Spinal cord (tissue), 10 donors: ENCODE results near the gene LTBP2. TPM values are rescaled to one million over a fixed set of nuclear protein-coding genes. Genes with fewer than 3 reads are reported as not detected.

ENCODE experiments used
- DNase-seq, 6 donors: peaks; one replicate each; pipeline versions ENCODE4 v3.0.0 to v3.0.0-alpha.2; 2013 to 2015; ENCODE audit warnings: low spot score in 6 of 6, low read depth in 4 of 6
- H3K27ac ChIP-seq: one replicate; pipeline ENCODE4 v1.5.1; 2013; ENCODE audit warnings: low read depth, low read length, control low read depth
- H3K27me3 ChIP-seq: one replicate; pipeline ENCODE4 v1.6.1; 2013; ENCODE audit warnings: low read length; ENCODE audit not compliant: control insufficient read depth, insufficient read depth
- H3K36me3 ChIP-seq: one replicate; pipeline ENCODE4 v1.6.1; 2013; ENCODE audit warnings: low read length; ENCODE audit not compliant: control insufficient read depth, insufficient read depth
- H3K4me1 ChIP-seq: one replicate; pipeline ENCODE4 v1.6.1; 2013; ENCODE audit warnings: low read length; ENCODE audit not compliant: control insufficient read depth, insufficient read depth
- H3K4me3 ChIP-seq: one replicate; pipeline ENCODE4 v1.5.1; 2013; ENCODE audit warnings: low read depth, low read length, control low read depth
- H3K9me3 ChIP-seq: one replicate; pipeline ENCODE4 v1.6.1; 2013; ENCODE audit warnings: low read length; ENCODE audit not compliant: control insufficient read depth, insufficient read depth
- WGBS: methylation state at CpG from one replicate; pipeline ENCODE4 v1.1.5; 2013; ENCODE audit warnings: missing lambda C conversion rate; ENCODE audit not compliant: insufficient coverage; 5-methylcytosine and 5-hydroxymethylcytosine counted together
- polyA plus RNA-seq, 2 donors: library from polyadenylated mRNA; unstranded; fragments of 120-200 nt; gene quantifications; one replicate each; pipeline ENCODE4 v1.2.1, GENCODE V29; 2013; ENCODE audit not compliant: insufficient read length in 2 of 2
- total RNA-seq, 2 donors: library from RNA; depleted of rRNA in 1 of 2; stranded (reverse); fragments of 120-200 nt in 1 of 2; fragments of >200 nt in 1 of 2; gene quantifications; one replicate each; pipeline versions ENCODE4 v1.2.3 to v1.2.4, GENCODE V29; 2013 to 2014
- donor health status: healthy.

The LTBP2 gene
- total and polyA plus RNA-seq, 4 donors, result 2.2 to 23.9 (median 13.6) TPM

- no peaks in the 10 kb centered on the region for H3K9me3 ChIP-seq
- 79% methylated on average over 12 of the region's 14 CpGs for WGBS
- DNase-seq, result no peak
- peaks cover 2% of the 10 kb centered on the region for H3K36me3 ChIP-seq
- no peak overlapping the region for H3K4me3 ChIP-seq
- H3K27ac ChIP-seq, result no peak overlapping the region
- peaks cover 30% of the 10 kb centered on the region for H3K4me1 ChIP-seq
- no peaks in the 10 kb centered on the region for H3K27me3 ChIP-seq
Observed at GRCh38 chr14:74503291-74503937, 108.6 kb downstream of the LTBP2 start.

DNA sequence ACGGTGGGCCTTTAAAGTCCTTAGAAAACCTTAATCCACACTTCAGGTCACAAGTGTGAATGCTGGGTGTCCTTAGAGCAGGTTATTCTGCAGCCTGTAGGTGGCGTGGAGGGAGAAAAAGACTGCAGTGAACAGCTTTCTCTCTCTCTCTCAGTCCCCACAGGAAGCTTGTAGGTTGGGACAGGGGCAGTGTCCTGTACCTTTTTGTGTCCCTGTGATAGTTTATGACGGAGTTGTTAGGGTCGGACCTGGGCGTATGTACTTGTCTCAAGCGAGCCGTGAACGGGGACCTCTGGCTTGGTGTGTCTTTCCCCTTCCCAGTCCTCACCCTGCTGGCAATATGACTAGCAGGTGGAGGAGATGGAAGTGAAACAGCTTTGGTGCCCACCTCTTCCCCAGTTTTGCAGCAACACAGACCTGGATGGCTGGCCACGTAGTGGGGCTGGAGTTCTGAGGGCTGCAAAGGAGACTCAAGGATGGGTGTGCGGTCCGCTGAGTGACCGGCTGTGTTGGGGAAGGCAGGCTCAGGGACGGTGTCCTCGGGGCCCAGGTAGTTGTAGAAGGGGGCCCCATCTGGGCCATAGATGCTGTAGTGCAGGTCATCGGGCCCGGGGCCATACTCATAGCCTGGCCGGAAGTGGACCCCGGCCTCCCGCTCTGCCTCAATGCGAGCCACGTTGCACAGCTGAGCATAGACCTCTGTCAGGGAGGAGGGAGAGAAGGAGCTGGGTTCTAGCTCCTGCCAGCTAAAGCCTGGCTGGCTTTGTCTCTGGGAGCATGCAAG lies 109.6 kb downstream of the LTBP2 start:
- 93% methylated on average over 13 of the region's 21 CpGs for WGBS
- peaks cover 2% of the 10 kb centered on the region for H3K36me3 ChIP-seq
- H3K9me3 ChIP-seq, result no peaks in the 10 kb centered on the region
- DNase-seq, result peak in 2 of 6 donors; percentile 61 to 79
- H3K4me3 ChIP-seq, result no peak overlapping the region
- peaks cover 29% of the 10 kb centered on the region for H3K4me1 ChIP-seq
- no peaks in the 10 kb centered on the region for H3K27me3 ChIP-seq
- H3K27ac ChIP-seq, result no peak overlapping the region

- DNase-seq, result no peak
- Histone ChIP-seq H3K36me3 (peaks cover 2% of the 10 kb centered on the region), H3K4me3 (no peak overlapping the region), H3K27ac (no peak overlapping the region), H3K27me3 (no peaks in the 10 kb centered on the region), H3K4me1 (peaks cover 25% of the 10 kb centered on the region), H3K9me3 (no peaks in the 10 kb centered on the region)
- WGBS, result 63% methylated on average over 2 of the region's 5 CpGs
Observed at GRCh38 chr14:74501691-74502090, 110.3 kb downstream of the LTBP2 start.

DNA sequence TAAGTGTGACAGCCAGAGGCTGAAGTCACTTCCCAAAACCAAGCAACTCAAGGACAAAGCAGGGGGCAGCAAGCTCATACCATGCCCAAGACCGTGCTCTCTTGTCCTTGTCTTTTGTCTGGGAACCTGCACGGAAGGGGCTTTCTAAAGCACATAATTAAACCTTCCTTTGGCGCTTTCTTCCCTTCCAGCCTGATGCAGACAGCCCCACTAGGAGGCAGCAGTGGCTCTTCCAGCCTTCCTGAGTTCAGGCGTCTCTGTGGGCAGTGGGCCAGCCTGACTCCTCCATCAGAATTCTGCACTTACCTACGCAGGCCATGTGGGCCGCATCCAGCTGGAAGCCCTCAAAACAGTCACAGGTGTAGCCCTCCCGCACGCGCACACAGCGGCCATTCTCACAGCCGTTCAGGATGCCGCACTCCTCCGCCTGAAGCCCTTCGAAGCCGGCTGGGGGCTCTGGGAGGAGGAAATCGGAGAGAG lies 110.9 kb downstream of the LTBP2 start:
- Histone ChIP-seq H3K27ac (no peak overlapping the region), H3K4me3 (no peak overlapping the region), H3K9me3 (no peaks in the 10 kb centered on the region), H3K27me3 (no peaks in the 10 kb centered on the region), H3K36me3 (peaks cover 2% of the 10 kb centered on the region), H3K4me1 (peaks cover 25% of the 10 kb centered on the region)
- whole genome bisulfite sequencing, result 14% methylated on average over 16 of the region's 16 CpGs
- peak in 5 of 6 donors; percentile 68 to 96 (median 72) for DNase-seq

GRCh38 chr14:74500417-74501134 lies 111.5 kb downstream of the LTBP2 start:
- H3K4me3 ChIP-seq, result no peak overlapping the region
- peaks cover 25% of the 10 kb centered on the region for H3K4me1 ChIP-seq
- H3K27me3 ChIP-seq, result no peaks in the 10 kb centered on the region
- no peak overlapping the region for H3K27ac ChIP-seq
- peaks cover 2% of the 10 kb centered on the region for H3K36me3 ChIP-seq
- WGBS, result 76% methylated on average over 8 of the region's 10 CpGs
- DNase-seq, result peak in 1 of 6 donors; percentile 46
- no peaks in the 10 kb centered on the region for H3K9me3 ChIP-seq

DNA sequence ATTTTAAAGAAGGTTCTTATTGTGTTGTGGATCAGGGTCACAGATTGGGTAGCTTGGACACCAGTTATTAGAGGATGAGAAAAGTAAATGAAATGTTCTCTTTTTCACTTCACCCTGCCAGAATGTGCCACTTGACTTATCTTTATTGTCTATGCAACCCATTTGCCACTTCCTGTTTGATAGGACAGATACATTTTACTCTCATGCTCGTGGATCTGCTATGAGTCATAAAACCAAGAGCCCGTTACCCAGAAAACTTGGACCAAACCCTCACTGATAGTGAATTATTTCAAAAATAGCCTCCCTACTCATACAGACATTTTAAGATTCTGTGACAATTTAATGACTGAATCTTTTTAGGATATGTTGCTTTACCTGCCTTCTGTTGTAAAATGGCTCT lies 116.7 kb downstream of the LTBP2 start:
- peaks cover 15% of the 10 kb centered on the region for H3K4me1 ChIP-seq
- H3K36me3 ChIP-seq, result no peaks in the 10 kb centered on the region
- peaks cover 14% of the 10 kb centered on the region for H3K27me3 ChIP-seq
- H3K4me3 ChIP-seq, result no peak overlapping the region
- DNase-seq, result no peak
- WGBS, result no CpG with 5 or more reads among the region's 2 CpGs
- no peaks in the 10 kb centered on the region for H3K9me3 ChIP-seq
- no peak overlapping the region for H3K27ac ChIP-seq

GRCh38 chr14:74493343-74494261 lies 118.4 kb downstream of the LTBP2 start, which contains the start of gene ISCA2:
ISCA2 (plus strand) TSS chr14:74493765; CDS start chr14:74493775, 10 bp downstream.
- no peaks in the 10 kb centered on the region for H3K9me3 ChIP-seq
- H3K27me3 ChIP-seq, result peaks cover 16% of the 10 kb centered on the region
- peaks cover 14% of the 10 kb centered on the region for H3K4me1 ChIP-seq
- DNase-seq, result peak; percentile 86 to 100 (median 98)
- peak within 1 kb of the TSS; percentile 77 for H3K27ac ChIP-seq
- no peaks in the 10 kb centered on the region for H3K36me3 ChIP-seq
- H3K4me3 ChIP-seq, result peak within 1 kb of the TSS; percentile 95
- WGBS, result 0% methylated on average over 52 of the region's 73 CpGs

DNA sequence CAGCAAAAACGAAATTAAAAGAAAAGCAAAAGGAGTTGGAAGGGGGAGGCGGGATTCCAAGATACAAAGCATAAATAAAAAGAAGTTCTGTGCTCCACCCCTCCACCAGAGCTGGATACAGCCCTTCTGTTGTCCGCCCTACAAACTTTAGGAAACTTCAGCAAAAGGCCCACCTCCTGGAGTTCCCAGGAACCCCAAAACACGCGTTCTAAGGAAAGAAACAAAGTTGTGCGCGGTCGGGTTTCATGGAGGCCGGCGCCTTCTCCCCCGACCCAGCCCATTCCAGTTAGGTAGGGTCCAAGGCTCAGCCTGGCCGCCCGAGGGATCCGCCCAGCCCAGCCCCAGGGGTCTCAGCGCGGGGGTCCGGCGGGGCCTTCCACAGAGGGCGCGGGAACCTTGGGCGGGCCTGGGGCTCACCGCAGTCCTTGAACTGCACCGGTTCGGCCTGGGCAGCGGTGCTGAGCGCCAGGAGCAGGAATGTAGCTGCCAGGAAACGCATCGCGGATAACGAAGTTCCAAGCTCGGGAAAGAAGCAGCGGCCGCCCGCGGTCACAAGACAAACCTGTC lies 119.2 kb downstream of the LTBP2 start, which contains the start of gene NPC2:
Gene NPC2 (minus strand): TSS at position 530 of the 567 bp plus-strand sequence. CDS start 31 bp downstream, at position 499.
- no peaks in the 10 kb centered on the region for H3K9me3 ChIP-seq
- DNase-seq, result no peak
- H3K36me3 ChIP-seq, result no peaks in the 10 kb centered on the region
- H3K27ac ChIP-seq, result peak within 1 kb of the TSS; percentile 77
- H3K4me1 ChIP-seq, result peaks cover 14% of the 10 kb centered on the region
- WGBS, result under 1% methylated on average over 33 of the region's 35 CpGs
- peak within 1 kb of the TSS; percentile 95 for H3K4me3 ChIP-seq
- peaks cover 16% of the 10 kb centered on the region for H3K27me3 ChIP-seq
